ENCODE data around the gene DDX10.

The DDX10 gene

DNA sequence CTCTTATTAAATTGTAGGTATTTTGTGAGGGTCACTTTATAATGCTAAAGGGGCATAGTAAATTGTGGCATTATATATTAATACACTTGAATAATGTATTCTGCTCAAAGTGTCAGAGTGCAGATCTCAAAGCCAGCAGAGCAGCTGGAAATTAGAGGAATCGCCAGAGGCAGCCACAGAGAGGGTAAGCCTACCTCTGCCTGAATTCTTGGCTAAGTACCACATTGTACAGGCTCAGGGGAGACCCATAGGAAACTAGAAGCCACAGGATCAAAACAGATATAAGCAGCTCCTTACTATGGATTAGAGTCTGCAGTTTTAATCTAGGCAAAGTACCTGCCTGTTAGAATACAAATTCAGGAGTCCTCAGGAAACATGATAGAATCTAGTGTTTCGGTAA is 249.3 kb downstream of the DDX10 start:
- H3K79me2 ChIP-seq (ENCODE audit: insufficient read depth, low read length) = no peaks in the 10 kb centered on the region
- TF ChIP-seq, protein P1, sequence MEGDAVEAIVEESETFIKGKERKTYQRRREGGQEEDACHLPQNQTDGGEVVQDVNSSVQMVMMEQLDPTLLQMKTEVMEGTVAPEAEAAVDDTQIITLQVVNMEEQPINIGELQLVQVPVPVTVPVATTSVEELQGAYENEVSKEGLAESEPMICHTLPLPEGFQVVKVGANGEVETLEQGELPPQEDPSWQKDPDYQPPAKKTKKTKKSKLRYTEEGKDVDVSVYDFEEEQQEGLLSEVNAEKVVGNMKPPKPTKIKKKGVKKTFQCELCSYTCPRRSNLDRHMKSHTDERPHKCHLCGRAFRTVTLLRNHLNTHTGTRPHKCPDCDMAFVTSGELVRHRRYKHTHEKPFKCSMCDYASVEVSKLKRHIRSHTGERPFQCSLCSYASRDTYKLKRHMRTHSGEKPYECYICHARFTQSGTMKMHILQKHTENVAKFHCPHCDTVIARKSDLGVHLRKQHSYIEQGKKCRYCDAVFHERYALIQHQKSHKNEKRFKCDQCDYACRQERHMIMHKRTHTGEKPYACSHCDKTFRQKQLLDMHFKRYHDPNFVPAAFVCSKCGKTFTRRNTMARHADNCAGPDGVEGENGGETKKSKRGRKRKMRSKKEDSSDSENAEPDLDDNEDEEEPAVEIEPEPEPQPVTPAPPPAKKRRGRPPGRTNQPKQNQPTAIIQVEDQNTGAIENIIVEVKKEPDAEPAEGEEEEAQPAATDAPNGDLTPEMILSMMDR (IDR thresholded peaks at IDR 0.05; ENCODE audit: borderline replicate concordance, extremely low read depth, low read length, poor library complexity, severe bottlenecking) = no peak
- no peak for TF ChIP-seq EZH2 (IDR thresholded peaks at IDR 0.05; ENCODE audit: borderline replicate concordance, low read depth, low read length, severe bottlenecking)
- ATAC-seq (ENCODE audit: insufficient read depth, low read depth) = 0 out of 3 replicates have a peak, but pooled peaks have one; percentile 35
- no peak overlapping the region for H2AFZ ChIP-seq (ENCODE audit: low read depth, low read length)
- H3K9ac ChIP-seq (ENCODE audit: low read depth, low read length) = no peak overlapping the region
- H3K4me2 ChIP-seq (ENCODE audit: insufficient read depth, low read length) = no peak overlapping the region
- no peak for DNase-seq
- no peak overlapping the region for H3K27ac ChIP-seq (ENCODE audit: low read length)
- H3K4me3 ChIP-seq (ENCODE audit: low read depth in 1 of 2, low read length in 2 of 2) = no peak overlapping the region
- no peaks in the 10 kb centered on the region for H3K27me3 ChIP-seq (ENCODE audit: insufficient read depth, low read length, poor library complexity)
- H3K36me3 ChIP-seq (ENCODE audit: insufficient read depth, low read length) = peaks cover under 1% of the 10 kb centered on the region; the same call in 1 of the 2 replicates
- H4K20me1 ChIP-seq (ENCODE audit: insufficient read depth, low read length) = no peaks in the 10 kb centered on the region
- H3K9me3 ChIP-seq (ENCODE audit: insufficient read depth, low read length, severe bottlenecking) = no peaks in the 10 kb centered on the region
- H3K4me1 ChIP-seq (ENCODE audit: insufficient read depth, low read length) = no peaks in the 10 kb centered on the region; the same call in 1 of the 2 replicates

DNA sequence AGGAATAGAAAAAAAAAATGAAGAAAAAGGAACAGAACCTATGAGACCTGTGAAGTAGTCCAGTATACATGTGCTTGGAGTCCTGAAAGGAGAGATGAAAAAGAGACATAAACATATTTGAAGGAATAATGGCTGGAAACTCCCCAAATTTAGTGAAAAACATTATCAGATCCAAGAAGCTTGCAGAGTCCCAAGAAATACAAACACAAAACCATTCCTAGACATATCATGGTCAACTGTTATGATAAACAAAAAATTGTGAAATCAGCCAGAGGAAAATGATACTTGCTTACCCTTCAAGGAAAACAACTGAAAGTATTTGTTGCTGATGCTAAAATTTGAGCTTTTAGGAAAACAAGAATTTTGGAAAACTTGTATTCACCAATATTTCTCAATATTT is 250.1 kb downstream of the DDX10 start:
- ATAC-seq (ENCODE audit: insufficient read depth, low read depth) = no peak
- H3K9me3 ChIP-seq (ENCODE audit: insufficient read depth, low read length, severe bottlenecking) = no peaks in the 10 kb centered on the region
- no peaks in the 10 kb centered on the region for H3K79me2 ChIP-seq (ENCODE audit: insufficient read depth, low read length)

DNA sequence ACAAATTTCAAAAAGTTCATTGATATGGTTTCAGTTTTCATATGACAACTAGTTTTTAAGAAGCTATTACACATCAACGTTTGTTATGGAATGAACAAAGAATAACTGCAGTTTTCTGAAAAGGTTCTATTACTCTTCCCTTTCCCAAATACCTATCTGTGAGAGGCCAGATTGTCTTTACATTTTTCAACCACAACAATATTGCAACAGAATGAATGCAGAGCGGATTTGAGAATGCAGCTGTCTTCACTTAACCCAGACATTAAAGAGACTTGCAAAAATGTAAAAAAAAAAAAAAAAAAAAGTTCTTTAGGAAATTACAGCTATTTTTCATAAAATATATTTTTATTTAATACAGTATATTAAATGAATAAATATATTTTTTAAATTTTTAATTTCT is 250.8 kb downstream of the DDX10 start:
- Histone ChIP-seq H3K36me3 (ENCODE audit: insufficient read depth, low read length) (peaks cover 5% of the 10 kb centered on the region; the same call in 1 of the 2 replicates), H2AFZ (ENCODE audit: low read depth, low read length) (no peak overlapping the region), H3K79me2 (ENCODE audit: insufficient read depth, low read length) (no peaks in the 10 kb centered on the region), H3K27ac (ENCODE audit: low read length) (no peak overlapping the region), H4K20me1 (ENCODE audit: insufficient read depth, low read length) (no peaks in the 10 kb centered on the region), H3K9me3 (ENCODE audit: insufficient read depth, low read length, severe bottlenecking) (no peaks in the 10 kb centered on the region), H3K4me3 (ENCODE audit: low read depth in 1 of 2, low read length in 2 of 2) (no peak overlapping the region), H3K4me2 (ENCODE audit: insufficient read depth, low read length) (no peak overlapping the region), H3K9ac (ENCODE audit: low read depth, low read length) (no peak overlapping the region), H3K4me1 (ENCODE audit: insufficient read depth, low read length) (no peaks in the 10 kb centered on the region), H3K27me3 (ENCODE audit: insufficient read depth, low read length, poor library complexity) (no peaks in the 10 kb centered on the region)
- TF ChIP-seq, protein P1 (IDR thresholded peaks at IDR 0.05; ENCODE audit: borderline replicate concordance, extremely low read depth, low read length, poor library complexity, severe bottlenecking) = no peak
- TF ChIP-seq EZH2 (IDR thresholded peaks at IDR 0.05; ENCODE audit: borderline replicate concordance, low read depth, low read length, severe bottlenecking) = no peak
- ATAC-seq (ENCODE audit: insufficient read depth, low read depth) (no peak), DNase-seq (no peak)

More for the DNA sequence above, 250.1 kb downstream of the DDX10 start:
- no peak overlapping the region for H3K9ac ChIP-seq (ENCODE audit: low read depth, low read length)
- no peak overlapping the region for H3K4me2 ChIP-seq (ENCODE audit: insufficient read depth, low read length)
- H3K4me1 ChIP-seq (ENCODE audit: insufficient read depth, low read length) = no peaks in the 10 kb centered on the region; the same call in 1 of the 2 replicates
- H3K36me3 ChIP-seq (ENCODE audit: insufficient read depth, low read length) = peaks cover 5% of the 10 kb centered on the region; the same call in 1 of the 2 replicates
- DNase-seq = no peak
- no peak overlapping the region for H2AFZ ChIP-seq (ENCODE audit: low read depth, low read length)
- no peak for TF ChIP-seq EZH2 (IDR thresholded peaks at IDR 0.05; ENCODE audit: borderline replicate concordance, low read depth, low read length, severe bottlenecking)
- TF ChIP-seq, protein P1 (IDR thresholded peaks at IDR 0.05; ENCODE audit: borderline replicate concordance, extremely low read depth, low read length, poor library complexity, severe bottlenecking) = no peak
- H4K20me1 ChIP-seq (ENCODE audit: insufficient read depth, low read length) = no peaks in the 10 kb centered on the region
- H3K27me3 ChIP-seq (ENCODE audit: insufficient read depth, low read length, poor library complexity) = no peaks in the 10 kb centered on the region
- no peak overlapping the region for H3K27ac ChIP-seq (ENCODE audit: low read length)
- H3K4me3 ChIP-seq (ENCODE audit: low read depth in 1 of 2, low read length in 2 of 2) = no peak overlapping the region
